ENCODE data around the gene HTR1A. TPM values are rescaled to one million over a fixed set of nuclear protein-coding genes. Genes with fewer than 3 reads are reported as not detected.

HTR1A gene
- polyA plus RNA-seq, 2 donors = not detected

DNA sequence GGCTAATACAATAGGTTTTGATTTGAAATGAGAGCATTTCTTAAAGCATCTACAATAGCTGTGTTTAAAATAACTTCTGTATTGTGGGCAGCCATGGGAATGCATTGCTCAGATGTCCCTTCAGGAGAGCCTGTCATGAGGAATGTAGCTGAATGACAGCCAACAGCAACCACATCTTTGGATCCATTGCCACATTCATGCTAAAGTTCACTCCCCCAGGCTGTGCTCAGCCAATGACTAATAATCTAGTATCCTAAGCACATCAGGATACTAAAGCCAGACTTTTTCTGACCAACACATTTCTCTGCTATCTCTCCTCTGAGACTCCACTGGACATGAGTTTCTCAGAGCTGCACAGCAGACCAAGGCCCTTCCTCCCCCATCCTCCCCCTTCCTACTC, 45.5 kb downstream of the HTR1A start:
- H3K27ac ChIP-seq (ENCODE audit: low read depth in 2 of 2, low read length in 1 of 2) = no peak overlapping the region
- no peak overlapping the region for H3K4me3 ChIP-seq (ENCODE audit: low read depth in 1 of 2, low read length in 2 of 2)

GRCh38 chr5:63911871-63912270, 50.4 kb downstream of the HTR1A start:
- H3K4me3 ChIP-seq (ENCODE audit: low read depth in 1 of 2, low read length in 2 of 2) = no peak overlapping the region
- 94 to 100% methylated on average over 1 of the region's 1 CpG for WGBS, 2 donors
- no peaks in the 10 kb centered on the region for H3K27me3 ChIP-seq (ENCODE audit: control insufficient read depth in 1 of 2, insufficient read depth in 2 of 2, low read length in 2 of 2)
- H3K36me3 ChIP-seq (ENCODE audit: control insufficient read depth in 2 of 2, insufficient read depth in 2 of 2, low read length in 1 of 2) = no peaks in the 10 kb centered on the region
- H3K9me3 ChIP-seq (ENCODE audit: control insufficient read depth in 2 of 2, insufficient read depth in 1 of 2, low read depth in 1 of 2, low read length in 1 of 2) = peaks cover 0 to 1% of the 10 kb centered on the region in 2 donors
- H3K27ac ChIP-seq (ENCODE audit: low read depth in 2 of 2, low read length in 1 of 2) = no peak overlapping the region
- no peaks in the 10 kb centered on the region for H3K4me1 ChIP-seq (ENCODE audit: control insufficient read depth in 2 of 2, insufficient read depth in 2 of 2, low read length in 1 of 2)

More for the DNA sequence above, 45.5 kb downstream of the HTR1A start:
- Histone ChIP-seq H3K27me3 (ENCODE audit: control insufficient read depth in 1 of 2, insufficient read depth in 2 of 2, low read length in 2 of 2) (no peaks in the 10 kb centered on the region), H3K36me3 (ENCODE audit: control insufficient read depth in 2 of 2, insufficient read depth in 2 of 2, low read length in 1 of 2) (no peaks in the 10 kb centered on the region), H3K9me3 (ENCODE audit: control insufficient read depth in 2 of 2, insufficient read depth in 1 of 2, low read depth in 1 of 2, low read length in 1 of 2) (peaks cover 0 to 3% of the 10 kb centered on the region in 2 donors), H3K4me1 (ENCODE audit: control insufficient read depth in 2 of 2, insufficient read depth in 2 of 2, low read length in 1 of 2) (no peaks in the 10 kb centered on the region)

Other genes starting within 250 kb of the HTR1A start
- gene RNF180, start 203.4 kb upstream of the HTR1A start, polyA plus RNA-seq = 1 to 10 TPM in 1 of 2 donors, under 1 TPM in 1; 0.63 to 1.0 TPM